B cell (primary cell): ENCODE measurements around the gene RNPEPL1. TPM values are rescaled to one million over a fixed set of nuclear protein-coding genes. Genes with fewer than 3 reads are reported as not detected.

ENCODE experiments used
- ATAC-seq: fragments of 200-7000 bp; cut with Tn5 transposase; one replicate; pipeline ENCODE4 v1.10.0; 2021; ENCODE audit warnings: low read depth, mild to moderate bottlenecking, moderate number of reproducible peaks, moderate library complexity
- CTCF ChIA-PET: fragments of 350-600 bp; sonication (Branson Sonifier 250); formaldehyde crosslinking; loops from one replicate; lab custom pipeline; 2021; ENCODE audit warnings: antibody characterized with exemption, inconsistent platforms; lab: Charles Lee
- POLR2A ChIA-PET: fragments of 350-600 bp; sonication (Branson Sonifier 250); formaldehyde crosslinking; loops from one replicate; lab custom pipeline; 2021; ENCODE audit warnings: antibody characterized with exemption; lab: Charles Lee
- DNase-seq: peaks from one replicate; pipeline ENCODE4 v3.0.0; 2013
- H2AFZ ChIP-seq: 2 replicates; pipeline ENCODE4 v1.6.1; 2012; ENCODE audit warnings: mild to moderate bottlenecking, low read depth, low read length; ENCODE audit not compliant: insufficient read depth, poor library complexity, severe bottlenecking
- H3K27ac ChIP-seq, 2 donors: 1 replicate in 1 of 2; 2 replicates in 1 of 2; pipeline ENCODE4 v1.5.1; 2012 to 2013; ENCODE audit warnings: low read length in 2 of 2, mild to moderate bottlenecking in 2 of 2, moderate library complexity in 1 of 2
- H3K27me3 ChIP-seq, 4 experiments: fragments of 200-600 bp in 1 of 4; sonication (generic) in 1 of 4; replicated peaks in 1 of 4; 1 replicate in 2 of 4; 2 replicates in 2 of 4; pipeline versions ENCODE4 v1.6.1 to v1.7.0; 2013 to 2016; ENCODE audit warnings: low read length in 3 of 4, mild to moderate bottlenecking in 2 of 4, mixed read lengths in 1 of 4, moderate library complexity in 1 of 4; ENCODE audit not compliant: insufficient read depth in 4 of 4, control insufficient read depth in 3 of 4; ENCODE audit errors: control extremely low read depth in 1 of 4
- H3K36me3 ChIP-seq, 2 experiments: replicated peaks in 1 of 2; 1 replicate in 1 of 2; 2 replicates in 1 of 2; pipeline versions ENCODE4 v1.6.1 to v1.7.1; 2013; ENCODE audit warnings: low read length in 1 of 2; ENCODE audit not compliant: insufficient read depth in 2 of 2, control insufficient read depth in 1 of 2; ENCODE audit errors: control extremely low read depth in 1 of 2, extremely low read depth in 1 of 2
- H3K4me1 ChIP-seq, 2 donors: fragments of 200-600 bp in 1 of 2; sonication (generic) in 1 of 2; 1 replicate in 1 of 2; 2 replicates in 1 of 2; pipeline versions ENCODE4 v1.5.1 to v1.6.1; 2013 to 2017; ENCODE audit warnings: low read length in 2 of 2; ENCODE audit not compliant: control insufficient read depth in 2 of 2, insufficient read depth in 2 of 2
- H3K4me2 ChIP-seq: replicated peaks from 2 replicates; pipeline ENCODE3; 2012; ENCODE audit warnings: mild to moderate bottlenecking, low read depth, low read length; ENCODE audit not compliant: poor library complexity, severe bottlenecking
- H3K4me3 ChIP-seq, 5 experiments: fragments of 200-600 bp in 1 of 5; sonication (generic) in 1 of 5; 1 replicate in 3 of 5; 2 replicates in 2 of 5; pipeline versions ENCODE4 v1.5.1 to v1.7.0; 2011 to 2016; ENCODE audit warnings: low read length in 4 of 5, mild to moderate bottlenecking in 4 of 5, low read depth in 2 of 5, control low read depth in 1 of 5, moderate library complexity in 1 of 5; ENCODE audit not compliant: insufficient read depth in 1 of 5; ENCODE audit errors: control extremely low read depth in 1 of 5, extremely low read depth in 1 of 5
- H3K79me2 ChIP-seq: fragments of 200-600 bp; sonication (generic); one replicate; pipeline ENCODE4 v1.6.0; 2016; ENCODE audit warnings: low read length; ENCODE audit not compliant: control insufficient read depth, insufficient read depth
- H3K9ac ChIP-seq: fragments of 200-600 bp; sonication (generic); 2 replicates; pipeline ENCODE4 v1.6.1; 2017; ENCODE audit warnings: mild to moderate bottlenecking, low read length, moderate library complexity
- H3K9me3 ChIP-seq, 3 donors: one replicate each; pipeline versions ENCODE4 v1.6.1 to v1.7.1; 2013; ENCODE audit warnings: low read length in 2 of 3; ENCODE audit not compliant: control insufficient read depth in 2 of 3, insufficient read depth in 1 of 3; ENCODE audit errors: control extremely low read depth in 1 of 3
- H4K20me1 ChIP-seq: 2 replicates; pipeline ENCODE4 v1.6.0; 2012; ENCODE audit warnings: mild to moderate bottlenecking, low read length; ENCODE audit not compliant: insufficient read depth, control insufficient read depth, poor library complexity, severe bottlenecking
- H3K27ac Mint-ChIP-seq: one replicate; pipeline ENCODE4 v1.8.0; 2021; ENCODE audit warnings: mixed read lengths
- H3K27me3 Mint-ChIP-seq: one replicate; pipeline ENCODE4 v1.8.0; 2021; ENCODE audit warnings: mixed read lengths
- H3K4me1 Mint-ChIP-seq: one replicate; pipeline ENCODE4 v1.8.0; 2021; ENCODE audit warnings: mixed read lengths
- H3K4me3 Mint-ChIP-seq: one replicate; pipeline ENCODE4 v1.8.0; 2021; ENCODE audit warnings: mixed read lengths
- H3K9me3 Mint-ChIP-seq: one replicate; pipeline ENCODE4 v1.8.0; 2022; ENCODE audit warnings: mixed read lengths; ENCODE audit not compliant: insufficient read depth
- CTCF ChIP-seq: fragments of 200-600 bp; IDR thresholded peaks from one replicate; pipeline ENCODE4 v1.8.0; 2022; ENCODE audit warnings: antibody characterized with exemption, mild to moderate bottlenecking
- EZH2 ChIP-seq: IDR thresholded peaks from 2 replicates; pipeline ENCODE4 v1.6.1; 2012; ENCODE audit warnings: borderline replicate concordance, low read depth, mild to moderate bottlenecking, moderate library complexity, low read length; ENCODE audit not compliant: insufficient read depth, poor library complexity, severe bottlenecking
- WGBS: methylation state at CpG from one replicate; pipeline ENCODE4 v1.1.5; 2013; ENCODE audit warnings: missing lambda C conversion rate; ENCODE audit not compliant: insufficient coverage; 5-methylcytosine and 5-hydroxymethylcytosine counted together
- intact Hi-C: fragments of 100-400 bp; cut with micrococcal nuclease; formaldehyde crosslinking; loops from one replicate; pipeline ENCODE4 v1.10.0; 2022
- polyA plus RNA-seq: library from polyadenylated mRNA; depleted of rRNA; stranded (reverse); fragments of >200 nt; gene quantifications from 2 replicates; pipeline ENCODE4 v1.2.3, GENCODE V29; 2012
- total RNA-seq, 2 donors: library from RNA; stranded (reverse); fragments of 120-200 nt in 1 of 2; gene quantifications; 1 replicate in 1 of 2; 2 replicates in 1 of 2; pipeline versions ENCODE4 v1.2.3 to v1.2.4, GENCODE V29; 2013 to 2022

Gene RNPEPL1
- total and polyA plus RNA-seq, 2 donors (not counting 1 experiment from before 2014, with no cell fraction given): 103 to 109 TPM

GRCh38 chr2:240602266-240603050 lies 34.2 kb downstream of the RNPEPL1 start:
- Mint-ChIP-seq H3K27ac (no peak overlapping the region), H3K4me3 (no peak overlapping the region), H3K9me3 (no peaks in the 10 kb centered on the region), H3K27me3 (no peaks in the 10 kb centered on the region), H3K4me1 (no peaks in the 10 kb centered on the region)
- no peak for TF ChIP-seq CTCF
- no peak for TF ChIP-seq EZH2
- Histone ChIP-seq H3K79me2 (no peaks in the 10 kb centered on the region), H3K36me3 (peaks cover 0 to 13% of the 10 kb centered on the region in 2 experiments), H3K4me3 (no peak overlapping the region), H3K4me2 (no peak overlapping the region), H3K9me3 (no peaks in the 10 kb centered on the region), H3K27me3 (no peaks in the 10 kb centered on the region), H2AFZ (no peak overlapping the region), H3K27ac (no peak overlapping the region), H4K20me1 (no peaks in the 10 kb centered on the region), H3K4me1 (no peaks in the 10 kb centered on the region), H3K9ac (no peak overlapping the region)
- CTCF ChIA-PET: no interaction called here
- DNase-seq: no peak
- POLR2A ChIA-PET: no interaction called here
- 93% methylated on average over 32 of the region's 32 CpGs for WGBS
- intact Hi-C loops: no loop called here
- no peak for ATAC-seq

GRCh38 chr2:240603081-240603835 lies 35.0 kb downstream of the RNPEPL1 start:
- no peak overlapping the region for H3K27ac ChIP-seq
- Mint-ChIP-seq H3K4me3 (no peak overlapping the region), H3K9me3 (no peaks in the 10 kb centered on the region), H3K4me1 (no peaks in the 10 kb centered on the region), H3K27ac (no peak overlapping the region), H3K27me3 (no peaks in the 10 kb centered on the region)
- peaks cover 0 to 6% of the 10 kb centered on the region in 2 experiments for H3K36me3 ChIP-seq
- CTCF ChIA-PET: no interaction called here
- H3K4me1 ChIP-seq: no peaks in the 10 kb centered on the region
- H3K4me2 ChIP-seq: no peak overlapping the region
- H3K9ac ChIP-seq: no peak overlapping the region
- H2AFZ ChIP-seq: no peak overlapping the region
- no peaks in the 10 kb centered on the region for H3K27me3 ChIP-seq
- H4K20me1 ChIP-seq: no peaks in the 10 kb centered on the region
- 95% methylated on average over 17 of the region's 22 CpGs for WGBS
- no peak for TF ChIP-seq CTCF
- no peak for TF ChIP-seq EZH2
- H3K79me2 ChIP-seq: no peaks in the 10 kb centered on the region
- ATAC-seq: no peak
- no peak overlapping the region for H3K4me3 ChIP-seq
- intact Hi-C loops: no loop called here
- no peak for DNase-seq
- H3K9me3 ChIP-seq: no peaks in the 10 kb centered on the region
- POLR2A ChIA-PET: no interaction called here
